Measurements from ENCODE around the gene SMPDL3A.

SMPDL3A gene

DNA sequence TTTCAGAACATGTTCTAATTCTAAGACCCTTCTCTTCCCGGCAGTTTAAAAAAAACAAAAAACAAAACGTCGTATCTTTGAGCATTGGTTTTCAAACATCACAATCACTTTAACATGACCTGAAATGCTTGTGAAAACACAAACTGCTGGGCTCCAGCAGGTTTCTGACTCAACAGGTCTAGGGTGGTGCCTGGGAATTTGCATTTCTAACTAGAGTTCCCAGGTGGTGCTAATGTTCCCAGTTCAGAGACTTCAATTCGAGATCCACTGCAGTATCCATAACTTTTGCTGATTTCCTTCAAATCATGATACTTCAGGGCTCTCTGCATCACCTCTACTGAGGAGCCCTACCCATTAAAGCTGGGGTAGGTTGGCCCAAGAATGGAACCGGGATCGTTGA lies 850 bp upstream of the SMPDL3A start:
- peaks cover 8% of the 10 kb centered on the region for H3K27me3 ChIP-seq (replicated peaks; ENCODE audit: control insufficient read depth, insufficient read depth, low read length, poor library complexity, severe bottlenecking)
- no peak overlapping the region for H3K4me3 ChIP-seq (ENCODE audit: insufficient read depth, low read depth, low read length, poor library complexity, severe bottlenecking)
- H3K36me3 ChIP-seq (ENCODE audit: control insufficient read depth, insufficient read depth, low read length), result no peaks in the 10 kb centered on the region
- H3K4me1 ChIP-seq (ENCODE audit: control insufficient read depth, insufficient read depth, low read length, poor library complexity, severe bottlenecking), result peaks cover 3% of the 10 kb centered on the region
- H3K9me3 ChIP-seq (ENCODE audit: control insufficient read depth, low read length), result no peaks in the 10 kb centered on the region
- no peak overlapping the region for H3K27ac ChIP-seq (ENCODE audit: insufficient read depth, low read length, poor library complexity, severe bottlenecking)
- DNase-seq, result no peak

DNA sequence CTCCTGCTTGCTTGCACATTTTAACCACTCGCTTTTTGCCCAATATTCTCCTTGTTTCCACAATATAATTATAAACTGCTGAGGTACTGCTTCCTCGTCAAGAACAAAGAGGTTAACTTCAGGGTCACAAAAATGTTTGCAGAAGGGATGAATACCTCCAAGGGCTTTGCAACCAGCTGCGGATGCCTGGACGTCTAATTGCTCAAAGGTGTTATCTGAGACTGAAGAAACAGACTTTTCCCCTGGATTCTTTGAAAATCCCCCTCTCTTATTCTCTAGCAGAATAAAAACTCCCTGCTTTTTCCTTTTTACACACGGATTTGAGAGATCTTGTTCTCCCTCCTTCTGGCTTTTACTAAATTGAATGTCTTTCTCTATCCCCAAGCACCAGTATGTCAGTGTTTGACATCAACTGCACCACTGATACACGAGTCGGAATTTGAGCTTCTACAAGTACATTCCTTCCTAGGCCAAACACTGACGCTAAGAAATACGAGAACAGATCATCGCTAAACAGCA lies 336 bp upstream of the SMPDL3A start:
- H3K36me3 ChIP-seq (ENCODE audit: control insufficient read depth, insufficient read depth, low read length), result no peaks in the 10 kb centered on the region
- no peak for DNase-seq
- no peaks in the 10 kb centered on the region for H3K9me3 ChIP-seq (ENCODE audit: control insufficient read depth, low read length)
- no peak overlapping the region for H3K4me3 ChIP-seq (ENCODE audit: insufficient read depth, low read depth, low read length, poor library complexity, severe bottlenecking)
- peaks cover 8% of the 10 kb centered on the region for H3K27me3 ChIP-seq (replicated peaks; ENCODE audit: control insufficient read depth, insufficient read depth, low read length, poor library complexity, severe bottlenecking)
- H3K4me1 ChIP-seq (ENCODE audit: control insufficient read depth, insufficient read depth, low read length, poor library complexity, severe bottlenecking), result peaks cover 3% of the 10 kb centered on the region
- no peak overlapping the region for H3K27ac ChIP-seq (ENCODE audit: insufficient read depth, low read length, poor library complexity, severe bottlenecking)

DNA sequence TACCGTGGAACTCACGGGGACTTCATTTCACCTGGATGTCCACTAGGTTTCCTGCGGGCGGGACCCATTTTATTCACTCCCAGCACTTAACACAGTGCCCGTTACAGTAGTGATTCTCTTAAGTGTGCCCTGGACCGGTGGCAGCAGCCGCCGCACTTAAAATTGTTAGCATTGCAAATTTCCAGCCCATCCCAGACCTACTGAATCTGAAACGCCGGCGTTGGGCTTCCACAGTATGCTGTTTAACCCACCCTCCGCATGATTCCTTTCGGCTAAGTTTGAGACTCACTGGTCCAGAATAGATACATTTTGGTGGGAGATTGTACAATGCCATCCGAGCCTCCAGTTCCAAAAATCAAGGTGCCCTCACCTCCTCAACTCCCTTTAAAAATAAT lies 967 bp downstream of the SMPDL3A start:
- Histone ChIP-seq H3K36me3 (ENCODE audit: control insufficient read depth, insufficient read depth, low read length) (no peaks in the 10 kb centered on the region), H3K4me1 (ENCODE audit: control insufficient read depth, insufficient read depth, low read length, poor library complexity, severe bottlenecking) (peaks cover 3% of the 10 kb centered on the region), H3K27ac (ENCODE audit: insufficient read depth, low read length, poor library complexity, severe bottlenecking) (no peak overlapping the region), H3K9me3 (ENCODE audit: control insufficient read depth, low read length) (no peaks in the 10 kb centered on the region), H3K27me3 (replicated peaks; ENCODE audit: control insufficient read depth, insufficient read depth, low read length, poor library complexity, severe bottlenecking) (peaks cover 8% of the 10 kb centered on the region), H3K4me3 (ENCODE audit: insufficient read depth, low read depth, low read length, poor library complexity, severe bottlenecking) (no peak overlapping the region)
- no peak for DNase-seq

DNA sequence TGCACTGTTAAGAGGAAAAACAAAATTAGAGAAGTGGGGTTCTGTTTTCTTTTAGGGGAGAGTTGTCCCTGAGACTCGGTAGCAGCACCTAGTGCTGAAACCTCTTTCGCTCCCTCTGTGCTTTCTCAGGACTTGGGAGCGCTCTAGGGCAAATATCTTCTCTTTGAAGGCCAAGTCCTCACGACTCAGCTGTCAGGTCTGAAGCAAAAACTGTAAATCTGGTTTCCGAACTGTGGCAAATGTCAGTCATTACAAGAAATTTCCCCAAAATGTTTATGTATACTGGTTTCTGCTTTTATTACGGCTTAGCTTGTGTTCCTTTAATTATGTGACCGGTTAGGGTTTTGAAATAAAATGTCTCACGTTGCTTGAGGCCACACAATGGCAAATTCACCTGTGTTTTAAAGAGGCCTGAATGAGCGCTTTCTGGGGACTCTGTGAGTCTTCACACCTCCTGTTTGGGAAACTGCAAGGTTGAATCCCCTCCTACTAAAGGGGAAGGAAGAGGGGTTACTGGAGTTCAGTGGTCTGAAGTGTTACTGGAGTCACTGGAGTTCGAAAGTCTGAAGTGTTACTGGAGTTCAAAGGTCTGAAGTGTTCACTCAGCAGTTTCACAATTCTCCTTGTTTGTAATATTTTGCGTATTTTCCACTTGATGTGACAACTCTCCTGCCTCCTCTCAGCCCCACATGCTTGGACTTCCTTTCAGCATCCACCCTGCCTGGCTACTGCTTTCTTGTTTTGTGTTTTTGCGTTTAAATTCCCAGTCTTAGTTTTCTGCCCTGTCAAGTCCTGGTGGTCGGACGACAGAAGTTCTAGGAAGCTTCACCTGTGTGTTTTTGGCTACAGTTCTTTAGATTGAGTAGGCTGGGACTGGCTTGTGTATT lies 1.6 kb downstream of the SMPDL3A start:
- no peak for DNase-seq
- H3K36me3 ChIP-seq (ENCODE audit: control insufficient read depth, insufficient read depth, low read length), result no peaks in the 10 kb centered on the region
- H3K27ac ChIP-seq (ENCODE audit: insufficient read depth, low read length, poor library complexity, severe bottlenecking), result no peak overlapping the region
- H3K4me1 ChIP-seq (ENCODE audit: control insufficient read depth, insufficient read depth, low read length, poor library complexity, severe bottlenecking), result peaks cover 3% of the 10 kb centered on the region
- H3K9me3 ChIP-seq (ENCODE audit: control insufficient read depth, low read length), result no peaks in the 10 kb centered on the region
- H3K27me3 ChIP-seq (replicated peaks; ENCODE audit: control insufficient read depth, insufficient read depth, low read length, poor library complexity, severe bottlenecking), result peaks cover 8% of the 10 kb centered on the region
- H3K4me3 ChIP-seq (ENCODE audit: insufficient read depth, low read depth, low read length, poor library complexity, severe bottlenecking), result no peak overlapping the region

DNA sequence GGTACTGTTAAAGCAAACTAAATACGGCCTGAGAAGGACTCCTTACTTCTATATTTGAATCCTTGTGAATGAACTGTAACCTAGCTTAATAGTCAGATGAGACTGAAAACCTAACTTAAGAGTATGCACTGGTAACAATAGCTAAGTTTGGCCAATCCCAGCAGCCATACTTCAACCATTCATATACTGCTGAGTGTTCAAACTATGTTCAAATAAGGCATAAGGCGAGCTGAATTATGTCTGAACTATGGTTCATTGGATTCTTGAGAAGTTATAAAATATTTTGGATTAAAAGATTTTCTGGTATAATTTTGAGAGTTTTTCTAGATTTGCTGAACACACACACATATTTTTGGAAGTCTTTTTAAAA lies 2.2 kb downstream of the SMPDL3A start:
- Histone ChIP-seq H3K4me1 (ENCODE audit: control insufficient read depth, insufficient read depth, low read length, poor library complexity, severe bottlenecking) (peaks cover 3% of the 10 kb centered on the region), H3K9me3 (ENCODE audit: control insufficient read depth, low read length) (no peaks in the 10 kb centered on the region), H3K36me3 (ENCODE audit: control insufficient read depth, insufficient read depth, low read length) (no peaks in the 10 kb centered on the region), H3K4me3 (ENCODE audit: insufficient read depth, low read depth, low read length, poor library complexity, severe bottlenecking) (no peak overlapping the region), H3K27me3 (replicated peaks; ENCODE audit: control insufficient read depth, insufficient read depth, low read length, poor library complexity, severe bottlenecking) (peaks cover 8% of the 10 kb centered on the region), H3K27ac (ENCODE audit: insufficient read depth, low read length, poor library complexity, severe bottlenecking) (no peak overlapping the region)
- DNase-seq, result no peak

DNA sequence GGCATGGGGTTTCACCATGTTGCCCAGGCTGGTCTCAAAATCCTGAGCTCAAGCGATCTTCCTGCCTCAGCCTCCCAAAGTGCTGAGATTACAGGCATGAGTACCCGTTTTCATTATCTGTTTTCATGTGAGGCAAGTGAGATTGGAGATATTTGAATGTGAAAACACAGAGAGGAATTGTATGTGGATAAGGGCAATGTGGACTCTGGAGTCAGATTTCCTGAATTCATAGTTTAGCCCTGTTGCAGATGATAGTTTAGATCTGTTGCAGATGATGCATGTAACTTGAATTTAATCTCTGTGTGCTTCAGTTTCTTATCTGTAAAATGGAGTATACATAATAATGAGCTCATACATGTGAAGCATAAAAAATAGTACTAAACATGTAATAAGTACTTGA lies 3.7 kb downstream of the SMPDL3A start:
- peaks cover 3% of the 10 kb centered on the region for H3K4me1 ChIP-seq (ENCODE audit: control insufficient read depth, insufficient read depth, low read length, poor library complexity, severe bottlenecking)
- no peak overlapping the region for H3K4me3 ChIP-seq (ENCODE audit: insufficient read depth, low read depth, low read length, poor library complexity, severe bottlenecking)
- H3K27ac ChIP-seq (ENCODE audit: insufficient read depth, low read length, poor library complexity, severe bottlenecking), result no peak overlapping the region
- H3K27me3 ChIP-seq (replicated peaks; ENCODE audit: control insufficient read depth, insufficient read depth, low read length, poor library complexity, severe bottlenecking), result peaks cover 8% of the 10 kb centered on the region
- no peaks in the 10 kb centered on the region for H3K36me3 ChIP-seq (ENCODE audit: control insufficient read depth, insufficient read depth, low read length)
- DNase-seq, result no peak
- no peaks in the 10 kb centered on the region for H3K9me3 ChIP-seq (ENCODE audit: control insufficient read depth, low read length)

DNA sequence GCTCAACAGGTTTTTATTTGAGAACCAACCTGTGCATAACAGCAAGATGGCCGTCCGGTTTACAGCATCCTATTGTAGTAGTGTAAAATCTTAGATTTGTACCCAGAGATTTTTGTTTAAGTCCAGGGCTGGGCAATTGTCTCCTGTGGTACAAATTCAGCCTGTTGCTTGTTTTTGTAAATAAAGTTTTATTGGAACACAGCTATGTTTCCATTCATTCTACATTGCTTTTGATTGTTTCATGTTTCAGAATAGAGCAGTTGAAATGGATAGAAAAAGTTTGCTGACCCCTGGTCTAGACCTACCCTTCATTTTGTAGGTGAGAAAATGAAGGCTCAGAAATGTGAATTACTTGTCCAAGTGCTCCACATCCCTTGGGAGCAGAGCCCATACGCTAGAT lies 8.5 kb downstream of the SMPDL3A start:
- Histone ChIP-seq H3K9me3 (ENCODE audit: control insufficient read depth, low read length) (no peaks in the 10 kb centered on the region), H3K27ac (ENCODE audit: insufficient read depth, low read length, poor library complexity, severe bottlenecking) (no peak overlapping the region), H3K36me3 (ENCODE audit: control insufficient read depth, insufficient read depth, low read length) (no peaks in the 10 kb centered on the region), H3K4me1 (ENCODE audit: control insufficient read depth, insufficient read depth, low read length, poor library complexity, severe bottlenecking) (no peaks in the 10 kb centered on the region), H3K4me3 (ENCODE audit: insufficient read depth, low read depth, low read length, poor library complexity, severe bottlenecking) (no peak overlapping the region), H3K27me3 (replicated peaks; ENCODE audit: control insufficient read depth, insufficient read depth, low read length, poor library complexity, severe bottlenecking) (no peaks in the 10 kb centered on the region)
- no peak for DNase-seq

DNA sequence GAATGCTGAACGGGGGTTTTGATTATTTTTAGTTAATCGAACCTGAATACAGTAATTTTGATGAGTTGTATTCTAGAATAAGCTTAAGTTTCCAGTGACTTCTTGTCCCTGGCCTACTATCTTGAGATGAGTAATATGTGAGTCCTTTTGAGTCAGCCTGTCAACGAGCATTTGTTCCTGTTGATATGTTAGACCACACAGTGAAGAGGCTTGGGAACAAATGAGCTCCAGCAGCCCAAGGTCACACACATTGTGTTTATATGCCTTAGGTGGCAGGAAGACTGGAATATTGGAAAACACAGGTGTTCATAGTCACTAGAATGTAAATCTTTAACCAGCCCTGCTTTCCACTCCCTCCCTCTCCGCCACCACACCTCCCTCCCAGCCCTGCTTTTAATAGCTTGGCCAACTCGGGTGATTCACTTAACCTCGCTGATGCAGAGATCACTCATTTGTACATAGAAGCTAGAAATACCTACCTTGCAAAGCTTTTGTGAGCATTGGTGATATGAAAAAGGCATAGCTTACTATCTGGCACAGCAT lies 9.1 kb downstream of the SMPDL3A start:
- Histone ChIP-seq H3K9me3 (ENCODE audit: control insufficient read depth, low read length) (no peaks in the 10 kb centered on the region), H3K27ac (ENCODE audit: insufficient read depth, low read length, poor library complexity, severe bottlenecking) (no peak overlapping the region), H3K27me3 (replicated peaks; ENCODE audit: control insufficient read depth, insufficient read depth, low read length, poor library complexity, severe bottlenecking) (no peaks in the 10 kb centered on the region), H3K4me1 (ENCODE audit: control insufficient read depth, insufficient read depth, low read length, poor library complexity, severe bottlenecking) (no peaks in the 10 kb centered on the region), H3K4me3 (ENCODE audit: insufficient read depth, low read depth, low read length, poor library complexity, severe bottlenecking) (no peak overlapping the region), H3K36me3 (ENCODE audit: control insufficient read depth, insufficient read depth, low read length) (no peaks in the 10 kb centered on the region)
- DNase-seq, result no peak

DNA sequence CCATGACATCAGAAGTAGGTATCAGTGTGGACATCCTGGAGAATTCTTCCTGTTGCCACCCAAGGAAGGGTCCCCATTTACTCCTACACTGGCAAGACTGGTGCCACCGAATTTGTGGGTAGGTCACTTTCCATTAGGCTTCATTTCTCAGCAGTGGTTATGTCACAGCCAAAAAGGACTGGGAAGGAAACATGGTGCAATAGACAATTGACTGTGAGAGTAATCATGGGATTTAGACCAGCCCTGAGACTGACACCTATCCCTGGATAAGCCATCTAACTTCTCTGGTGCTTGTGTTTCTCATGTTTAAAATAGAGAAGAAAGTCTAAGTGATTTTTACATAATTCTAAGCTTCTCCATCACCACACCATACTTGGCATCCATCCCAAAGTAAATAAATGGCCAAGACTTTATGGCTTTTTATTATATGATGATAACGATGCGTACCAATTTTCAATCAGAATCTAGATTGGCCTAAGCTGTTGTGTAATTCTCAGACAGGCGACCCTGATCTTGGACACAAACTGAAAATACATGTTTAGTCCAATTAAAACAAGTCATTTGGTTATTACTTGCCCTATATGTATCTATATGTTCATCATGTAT lies 10.2 kb downstream of the SMPDL3A start:
- Histone ChIP-seq H3K4me3 (ENCODE audit: insufficient read depth, low read depth, low read length, poor library complexity, severe bottlenecking) (no peak overlapping the region), H3K27me3 (replicated peaks; ENCODE audit: control insufficient read depth, insufficient read depth, low read length, poor library complexity, severe bottlenecking) (no peaks in the 10 kb centered on the region), H3K9me3 (ENCODE audit: control insufficient read depth, low read length) (no peaks in the 10 kb centered on the region), H3K4me1 (ENCODE audit: control insufficient read depth, insufficient read depth, low read length, poor library complexity, severe bottlenecking) (no peaks in the 10 kb centered on the region), H3K27ac (ENCODE audit: insufficient read depth, low read length, poor library complexity, severe bottlenecking) (no peak overlapping the region), H3K36me3 (ENCODE audit: control insufficient read depth, insufficient read depth, low read length) (no peaks in the 10 kb centered on the region)
- no peak for DNase-seq
